ENCODE results near the gene SEBOX.

SEBOX gene

GRCh38 chr17:28366605-28367004 is 1.6 kb upstream of the SEBOX start:
- TF ChIP-seq, protein P1, sequence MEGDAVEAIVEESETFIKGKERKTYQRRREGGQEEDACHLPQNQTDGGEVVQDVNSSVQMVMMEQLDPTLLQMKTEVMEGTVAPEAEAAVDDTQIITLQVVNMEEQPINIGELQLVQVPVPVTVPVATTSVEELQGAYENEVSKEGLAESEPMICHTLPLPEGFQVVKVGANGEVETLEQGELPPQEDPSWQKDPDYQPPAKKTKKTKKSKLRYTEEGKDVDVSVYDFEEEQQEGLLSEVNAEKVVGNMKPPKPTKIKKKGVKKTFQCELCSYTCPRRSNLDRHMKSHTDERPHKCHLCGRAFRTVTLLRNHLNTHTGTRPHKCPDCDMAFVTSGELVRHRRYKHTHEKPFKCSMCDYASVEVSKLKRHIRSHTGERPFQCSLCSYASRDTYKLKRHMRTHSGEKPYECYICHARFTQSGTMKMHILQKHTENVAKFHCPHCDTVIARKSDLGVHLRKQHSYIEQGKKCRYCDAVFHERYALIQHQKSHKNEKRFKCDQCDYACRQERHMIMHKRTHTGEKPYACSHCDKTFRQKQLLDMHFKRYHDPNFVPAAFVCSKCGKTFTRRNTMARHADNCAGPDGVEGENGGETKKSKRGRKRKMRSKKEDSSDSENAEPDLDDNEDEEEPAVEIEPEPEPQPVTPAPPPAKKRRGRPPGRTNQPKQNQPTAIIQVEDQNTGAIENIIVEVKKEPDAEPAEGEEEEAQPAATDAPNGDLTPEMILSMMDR (IDR thresholded peaks at IDR 0.05; ENCODE audit: extremely low read depth, insufficient read depth, missing control alignments), result peak; percentile 5
- no peak for DNase-seq (ENCODE audit: low spot score)
- in situ Hi-C loops (cut with MboI; ENCODE audit: low pct_unique_long_range_greater_than_20kb, low sequenced_read_pairs, unreplicated experiment), result no loop called here

DNA sequence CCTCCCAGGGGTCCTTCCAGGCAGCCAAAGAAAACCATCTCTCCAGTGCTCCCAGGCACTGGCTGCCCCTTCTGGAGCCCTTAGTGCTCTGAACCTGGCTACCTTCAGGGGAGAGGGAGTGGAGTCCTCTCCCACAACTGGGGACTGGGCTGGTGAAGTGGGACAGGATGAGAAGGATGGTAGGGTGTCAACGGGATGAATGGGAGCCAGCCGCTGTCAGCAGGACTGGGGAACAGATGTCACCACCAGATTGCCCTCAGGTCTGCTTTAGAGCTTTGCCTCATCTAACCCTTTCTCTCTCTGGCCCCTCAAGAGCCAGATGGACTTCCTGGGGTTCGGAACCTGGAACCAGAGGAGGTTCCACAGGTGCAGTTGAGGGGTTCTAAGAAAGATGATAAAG is 488 bp upstream of the SEBOX start:
- in situ Hi-C loops (cut with MboI; ENCODE audit: low pct_unique_long_range_greater_than_20kb, low sequenced_read_pairs, unreplicated experiment), result no loop called here
- TF ChIP-seq, protein P1 (IDR thresholded peaks at IDR 0.05; ENCODE audit: extremely low read depth, insufficient read depth, missing control alignments), result no peak
- DNase-seq (ENCODE audit: low spot score), result no peak

DNA sequence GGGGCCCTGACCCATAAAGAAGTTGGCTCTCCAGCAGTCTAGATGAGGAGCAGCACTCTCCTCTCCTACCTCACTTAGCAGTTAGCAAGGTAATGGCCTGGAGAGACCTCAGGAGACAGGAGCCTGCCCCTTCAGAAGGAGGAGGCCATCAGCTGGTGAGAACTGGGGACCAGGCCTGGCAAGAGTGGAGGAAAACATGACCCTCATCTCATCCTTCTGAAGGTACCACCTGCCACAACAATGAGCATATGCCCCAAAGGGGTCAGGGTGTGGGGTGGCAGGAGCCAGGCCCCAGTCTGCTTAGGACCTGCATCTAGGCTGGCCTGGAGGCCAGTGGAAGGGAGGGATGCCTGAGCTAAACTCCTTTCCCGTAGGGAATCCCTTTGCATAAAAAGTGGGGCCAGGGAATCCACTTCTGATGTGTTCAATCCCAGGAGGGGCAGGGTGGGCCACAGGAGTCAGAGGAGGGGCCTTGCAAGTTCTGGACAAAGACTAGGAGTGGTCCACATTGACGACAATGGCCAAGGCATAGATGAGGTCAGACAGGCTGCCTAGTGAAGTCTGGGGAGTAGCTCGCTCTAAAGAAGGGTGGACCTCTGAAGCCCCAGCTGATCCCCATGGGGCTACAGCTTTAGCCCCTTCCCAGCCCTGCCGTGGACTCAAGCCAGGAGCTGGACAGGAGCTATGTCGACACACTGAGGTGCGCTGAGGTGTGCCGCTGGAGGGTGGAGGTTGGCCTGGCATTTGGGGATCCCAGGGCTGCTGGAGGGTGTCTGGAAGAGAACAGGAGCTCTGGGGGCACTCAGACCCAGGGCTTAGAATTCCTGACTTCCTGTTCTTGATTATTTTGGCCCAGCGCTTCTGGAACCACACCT is 986 bp downstream of the SEBOX start:
- in situ Hi-C loops (cut with MboI; ENCODE audit: low pct_unique_long_range_greater_than_20kb, low sequenced_read_pairs, unreplicated experiment), result no loop called here
- DNase-seq (ENCODE audit: low spot score), result no peak
- TF ChIP-seq, protein P1 (IDR thresholded peaks at IDR 0.05; ENCODE audit: extremely low read depth, insufficient read depth, missing control alignments), result no peak

DNA sequence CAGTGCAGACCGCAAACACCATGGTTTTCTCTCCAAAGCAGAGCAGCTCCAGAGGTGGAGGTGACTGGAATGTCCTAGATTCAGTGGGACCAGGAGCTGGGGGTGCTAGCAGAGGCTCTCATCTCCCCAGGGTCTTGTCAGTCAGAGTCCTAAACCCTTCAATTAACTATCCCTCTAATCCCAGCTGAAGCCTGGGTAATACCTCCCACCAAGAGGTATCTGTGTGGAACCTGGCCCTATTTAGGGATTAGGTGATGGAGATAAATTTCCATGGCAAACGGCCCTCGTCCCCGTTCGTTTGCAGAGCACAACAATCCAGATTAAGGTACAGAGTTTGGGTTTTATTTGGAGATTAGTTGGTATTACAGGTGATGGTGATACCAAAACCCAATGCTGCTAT is 1.8 kb downstream of the SEBOX start:
- DNase-seq (ENCODE audit: low spot score), result no peak
- in situ Hi-C loops (cut with MboI; ENCODE audit: low pct_unique_long_range_greater_than_20kb, low sequenced_read_pairs, unreplicated experiment), result no loop called here
- TF ChIP-seq, protein P1 (IDR thresholded peaks at IDR 0.05; ENCODE audit: extremely low read depth, insufficient read depth, missing control alignments), result no peak

DNA sequence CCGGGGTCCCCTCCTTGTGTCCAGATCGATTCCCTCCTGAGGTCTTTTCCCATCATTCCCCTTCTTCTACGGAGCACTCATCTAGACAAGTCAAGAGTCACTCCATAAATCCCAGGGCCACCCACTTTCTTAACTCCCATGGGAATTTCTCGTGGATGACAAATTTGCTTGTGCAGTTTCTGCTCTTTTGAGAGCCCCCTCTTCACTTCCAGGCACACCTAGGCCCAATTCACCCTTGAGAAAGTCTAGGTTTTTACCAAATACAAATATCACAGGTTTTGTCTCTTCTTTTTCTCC is 7.2 kb downstream of the SEBOX start:
- TF ChIP-seq, protein P1 (IDR thresholded peaks at IDR 0.05; ENCODE audit: extremely low read depth, insufficient read depth, missing control alignments), result no peak
- in situ Hi-C loops (cut with MboI; ENCODE audit: low pct_unique_long_range_greater_than_20kb, low sequenced_read_pairs, unreplicated experiment), result no loop called here
- no peak for DNase-seq (ENCODE audit: low spot score)

GRCh38 chr17:28357061-28357900 is 7.7 kb downstream of the SEBOX start, which contains the start of gene POLDIP2:
Gene POLDIP2 (minus strand): TSS chr17:28357527. CDS start chr17:28357448, 79 bp downstream.
- TF ChIP-seq, protein P1 (IDR thresholded peaks at IDR 0.05; ENCODE audit: extremely low read depth, insufficient read depth, missing control alignments), result no peak
- in situ Hi-C loops (cut with MboI; ENCODE audit: low pct_unique_long_range_greater_than_20kb, low sequenced_read_pairs, unreplicated experiment), result no loop called here

More at GRCh38 chr17:28357061-28357900, 7.7 kb downstream of the SEBOX start, which contains the start of gene POLDIP2:
- peak; percentile 98 for DNase-seq (ENCODE audit: low spot score)
